HL-60 (cell line): ENCODE measurements around the gene YIF1B.
"Not testable (repeated sequence)": the region's sequence is repeated elsewhere in the genome, so short reads cannot be mapped to it uniquely, and the experiment has no call there.

ENCODE experiments used
- DNase-seq, 2 experiments: peaks; one replicate each; pipeline ENCODE4 v3.0.0-alpha.2; 2010 to 2020; ENCODE audit warnings: low read depth in 1 of 2, low spot score in 1 of 2
- H3K27ac ChIP-seq: fragments of 250-450 bp; sonication (Bioruptor Pico); replicated peaks from 2 replicates; pipeline ENCODE4 v1.5.1; 2020; ENCODE audit warnings: mild to moderate bottlenecking, moderate library complexity
- H3K27me3 ChIP-seq: fragments of 250-450 bp; sonication (Bioruptor Pico); 2 replicates; pipeline ENCODE4 v1.5.1; 2021; ENCODE audit warnings: mild to moderate bottlenecking, moderate library complexity; ENCODE audit not compliant: insufficient read depth, poor library complexity, severe bottlenecking
- H3K4me3 ChIP-seq: replicated peaks from 2 replicates; pipeline ENCODE4 v1.5.1; 2011; ENCODE audit warnings: mild to moderate bottlenecking, control low read depth, low read length; ENCODE audit not compliant: insufficient read depth
- GABPA ChIP-seq: IDR thresholded peaks from 2 replicates; pipeline ENCODE4 v1.6.1; 2012; ENCODE audit warnings: low read depth
- POLR2AphosphoS5 ChIP-seq: IDR thresholded peaks from 2 replicates; pipeline ENCODE4 v1.6.1; 2012; ENCODE audit warnings: low read depth
- SPI1 ChIP-seq: IDR thresholded peaks from 2 replicates; pipeline ENCODE4 v1.6.1; 2012; ENCODE audit warnings: low read depth, mild to moderate bottlenecking, borderline replicate concordance
- TF ChIP-seq, protein P1 (sequence below): IDR thresholded peaks from one replicate; pipeline ENCODE4 v1.5.1; 2011; ENCODE audit warnings: low read length, control low read depth, inconsistent platforms; ENCODE audit not compliant: insufficient read depth
- TF ChIP-seq, protein P2 (sequence below): IDR thresholded peaks from 2 replicates; pipeline ENCODE4 v1.6.1; 2012; ENCODE audit warnings: low read depth; ENCODE audit not compliant: insufficient replicate concordance

YIF1B gene

DNA sequence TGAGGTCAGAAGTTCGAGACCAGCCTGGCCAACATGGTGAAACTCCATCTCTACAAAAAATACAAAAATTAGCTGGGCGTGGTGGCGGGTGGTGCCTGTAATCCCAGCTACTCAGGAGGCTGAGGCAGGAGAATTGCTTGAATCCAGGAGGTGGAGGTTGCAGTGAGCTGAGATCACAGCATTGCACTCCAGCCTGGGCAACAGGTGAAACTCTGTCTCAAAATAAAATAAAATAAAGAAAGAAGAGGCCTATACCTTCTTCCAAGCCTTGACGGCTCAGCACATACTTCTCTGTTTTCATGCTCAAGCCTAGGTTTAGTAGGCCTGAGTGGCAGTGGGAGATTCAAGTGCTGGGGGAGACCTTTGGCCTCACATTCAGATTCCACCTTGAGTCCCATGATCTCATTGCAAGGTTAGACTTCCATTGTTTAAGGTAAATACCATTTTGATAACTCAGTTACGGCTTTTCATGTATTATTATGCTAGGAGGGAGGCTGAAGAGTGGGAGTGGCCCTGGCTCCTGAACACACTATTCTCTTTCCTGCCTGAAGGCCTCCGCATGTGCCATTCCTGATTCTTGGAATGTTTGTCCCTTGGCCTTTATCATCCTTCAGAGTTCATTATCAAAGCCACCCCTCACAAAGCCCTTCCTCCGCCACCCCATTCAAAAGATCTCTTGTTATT, 53.0 kb downstream of the YIF1B start:
- DNase-seq: no peak

DNA sequence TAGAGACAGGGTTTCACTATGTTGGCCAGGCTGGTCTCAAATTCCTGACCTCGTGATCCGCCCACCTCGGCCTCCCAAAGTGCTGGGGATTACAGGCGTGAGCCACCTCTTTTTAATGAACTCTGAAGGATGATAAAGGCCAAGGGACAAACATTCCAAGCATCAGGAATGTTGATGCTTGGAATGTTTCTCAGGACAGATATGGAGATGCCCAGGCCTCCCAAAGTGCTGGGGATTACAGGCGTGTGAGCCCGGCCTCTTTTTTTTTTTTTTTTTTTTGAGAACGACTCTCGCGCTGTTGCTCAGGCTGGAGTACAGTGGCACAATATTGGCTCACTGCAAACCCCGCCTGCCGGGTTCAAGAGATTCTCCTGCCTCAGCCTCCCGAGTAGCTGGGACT, 53.8 kb downstream of the YIF1B start:
- not testable (repeated sequence) for DNase-seq, H3K4me3 ChIP-seq, H3K27ac ChIP-seq
- peaks cover 17% of the 10 kb centered on the region for H3K27me3 ChIP-seq

More for the DNA sequence above, 53.0 kb downstream of the YIF1B start:
- no peak for TF ChIP-seq SPI1
- TF ChIP-seq GABPA: no peak
- TF ChIP-seq POLR2AphosphoS5: no peak
- Histone ChIP-seq H3K4me3 (no peak overlapping the region), H3K27me3 (peaks cover 14% of the 10 kb centered on the region), H3K27ac (no peak overlapping the region)

DNA sequence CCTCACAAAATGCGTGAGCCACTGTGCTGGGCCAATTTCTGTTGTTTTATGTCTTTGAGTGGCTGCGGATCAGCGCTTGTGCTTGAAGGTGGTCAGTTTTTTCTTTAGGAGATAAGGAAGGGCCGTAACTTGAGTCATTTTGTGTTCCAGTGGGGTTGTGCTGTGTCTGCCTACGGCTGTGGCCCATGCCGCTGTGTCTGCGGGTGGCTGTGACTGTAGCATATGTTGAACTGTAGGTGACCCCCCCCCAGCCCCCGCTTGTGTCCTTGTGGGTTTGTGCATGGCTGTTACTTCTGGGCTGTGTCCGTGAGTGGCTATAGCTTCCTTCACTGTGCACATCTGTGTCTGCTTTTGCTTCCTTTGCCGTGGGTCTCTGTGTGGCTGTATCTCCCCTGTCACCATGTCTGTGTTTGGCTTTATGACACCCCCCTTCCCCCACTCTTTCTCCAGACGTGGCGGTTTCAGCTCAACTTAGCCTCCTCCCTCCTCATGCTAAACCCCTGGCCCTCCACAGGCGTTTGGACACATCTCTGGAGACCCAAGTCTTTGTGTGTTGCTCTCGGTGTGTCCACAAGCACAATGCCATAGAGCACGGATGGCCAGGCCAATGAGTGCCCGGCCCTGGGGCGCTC, 60.2 kb downstream of the YIF1B start:
- no peak for DNase-seq
- Histone ChIP-seq H3K27ac (no peak overlapping the region), H3K4me3 (no peak overlapping the region), H3K27me3 (peaks cover 29% of the 10 kb centered on the region)
- TF ChIP-seq, protein P1, sequence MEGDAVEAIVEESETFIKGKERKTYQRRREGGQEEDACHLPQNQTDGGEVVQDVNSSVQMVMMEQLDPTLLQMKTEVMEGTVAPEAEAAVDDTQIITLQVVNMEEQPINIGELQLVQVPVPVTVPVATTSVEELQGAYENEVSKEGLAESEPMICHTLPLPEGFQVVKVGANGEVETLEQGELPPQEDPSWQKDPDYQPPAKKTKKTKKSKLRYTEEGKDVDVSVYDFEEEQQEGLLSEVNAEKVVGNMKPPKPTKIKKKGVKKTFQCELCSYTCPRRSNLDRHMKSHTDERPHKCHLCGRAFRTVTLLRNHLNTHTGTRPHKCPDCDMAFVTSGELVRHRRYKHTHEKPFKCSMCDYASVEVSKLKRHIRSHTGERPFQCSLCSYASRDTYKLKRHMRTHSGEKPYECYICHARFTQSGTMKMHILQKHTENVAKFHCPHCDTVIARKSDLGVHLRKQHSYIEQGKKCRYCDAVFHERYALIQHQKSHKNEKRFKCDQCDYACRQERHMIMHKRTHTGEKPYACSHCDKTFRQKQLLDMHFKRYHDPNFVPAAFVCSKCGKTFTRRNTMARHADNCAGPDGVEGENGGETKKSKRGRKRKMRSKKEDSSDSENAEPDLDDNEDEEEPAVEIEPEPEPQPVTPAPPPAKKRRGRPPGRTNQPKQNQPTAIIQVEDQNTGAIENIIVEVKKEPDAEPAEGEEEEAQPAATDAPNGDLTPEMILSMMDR: no peak
- TF ChIP-seq, protein P2, sequence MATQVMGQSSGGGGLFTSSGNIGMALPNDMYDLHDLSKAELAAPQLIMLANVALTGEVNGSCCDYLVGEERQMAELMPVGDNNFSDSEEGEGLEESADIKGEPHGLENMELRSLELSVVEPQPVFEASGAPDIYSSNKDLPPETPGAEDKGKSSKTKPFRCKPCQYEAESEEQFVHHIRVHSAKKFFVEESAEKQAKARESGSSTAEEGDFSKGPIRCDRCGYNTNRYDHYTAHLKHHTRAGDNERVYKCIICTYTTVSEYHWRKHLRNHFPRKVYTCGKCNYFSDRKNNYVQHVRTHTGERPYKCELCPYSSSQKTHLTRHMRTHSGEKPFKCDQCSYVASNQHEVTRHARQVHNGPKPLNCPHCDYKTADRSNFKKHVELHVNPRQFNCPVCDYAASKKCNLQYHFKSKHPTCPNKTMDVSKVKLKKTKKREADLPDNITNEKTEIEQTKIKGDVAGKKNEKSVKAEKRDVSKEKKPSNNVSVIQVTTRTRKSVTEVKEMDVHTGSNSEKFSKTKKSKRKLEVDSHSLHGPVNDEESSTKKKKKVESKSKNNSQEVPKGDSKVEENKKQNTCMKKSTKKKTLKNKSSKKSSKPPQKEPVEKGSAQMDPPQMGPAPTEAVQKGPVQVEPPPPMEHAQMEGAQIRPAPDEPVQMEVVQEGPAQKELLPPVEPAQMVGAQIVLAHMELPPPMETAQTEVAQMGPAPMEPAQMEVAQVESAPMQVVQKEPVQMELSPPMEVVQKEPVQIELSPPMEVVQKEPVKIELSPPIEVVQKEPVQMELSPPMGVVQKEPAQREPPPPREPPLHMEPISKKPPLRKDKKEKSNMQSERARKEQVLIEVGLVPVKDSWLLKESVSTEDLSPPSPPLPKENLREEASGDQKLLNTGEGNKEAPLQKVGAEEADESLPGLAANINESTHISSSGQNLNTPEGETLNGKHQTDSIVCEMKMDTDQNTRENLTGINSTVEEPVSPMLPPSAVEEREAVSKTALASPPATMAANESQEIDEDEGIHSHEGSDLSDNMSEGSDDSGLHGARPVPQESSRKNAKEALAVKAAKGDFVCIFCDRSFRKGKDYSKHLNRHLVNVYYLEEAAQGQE: no peak
- TF ChIP-seq POLR2AphosphoS5: no peak
- TF ChIP-seq GABPA: no peak
- TF ChIP-seq SPI1: no peak

DNA sequence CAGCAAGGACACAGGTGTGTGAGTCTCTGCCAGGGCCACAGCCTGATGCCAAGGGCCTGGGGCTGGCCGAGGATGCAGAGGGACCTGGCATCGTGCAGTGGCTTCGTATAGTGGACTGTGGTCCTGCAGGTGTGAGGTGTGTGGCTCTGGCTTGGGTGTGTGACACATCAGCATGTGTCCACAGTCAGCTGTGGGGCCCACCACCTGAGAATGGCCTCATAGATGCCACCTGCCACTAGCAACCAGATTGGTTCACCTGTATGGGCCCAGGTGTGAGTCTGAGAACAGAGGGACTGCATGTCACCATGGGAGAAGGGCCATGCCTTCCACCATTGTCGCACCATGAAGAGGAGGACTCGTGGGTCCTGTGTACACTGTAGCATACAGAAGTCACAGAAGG, 62.0 kb downstream of the YIF1B start:
- no peak for TF ChIP-seq SPI1
- no peak for TF ChIP-seq POLR2AphosphoS5
- TF ChIP-seq, protein P1: no peak
- no peak for TF ChIP-seq GABPA
- TF ChIP-seq, protein P2: no peak
- Histone ChIP-seq H3K27ac (no peak overlapping the region), H3K4me3 (no peak overlapping the region), H3K27me3 (peaks cover 29% of the 10 kb centered on the region)
- DNase-seq: no peak
